Right lung (tissue), 5 donors: Measurements from ENCODE around the gene ALDH3A2. TPM values are rescaled to one million over a fixed set of nuclear protein-coding genes. Genes with fewer than 3 reads are reported as not detected.
"Not testable (repeated sequence)": the region's sequence is repeated elsewhere in the genome, so short reads cannot be mapped to it uniquely, and the experiment has no call there.

Source experiments
- DNase-seq, 2 donors: peaks; one replicate each; pipeline ENCODE4 v3.0.0-alpha.2; 2013
- polyA plus RNA-seq, 5 donors: library from polyadenylated mRNA; unstranded; fragments of 120-200 nt; gene quantifications; one replicate each; pipeline versions ENCODE4 v1.2.1 to v1.2.3, GENCODE V29; 2013; ENCODE audit warnings: inconsistent platforms in 1 of 5, low replicate concordance in 1 of 5; ENCODE audit not compliant: insufficient read length in 5 of 5, insufficient read depth in 1 of 5

Gene ALDH3A2
- polyA plus RNA-seq, 5 donors: 48.4 to 81.1 (median 69.8) TPM

GRCh38 chr17:19646788-19647696 lies 1.5 kb upstream of the ALDH3A2 start:
- DNase-seq: no peak

GRCh38 chr17:19647697-19648474 lies 665 bp upstream of the ALDH3A2 start:
- no peak for DNase-seq

GRCh38 chr17:19649274-19649541 lies 657 bp downstream of the ALDH3A2 start:
- DNase-seq: no peak

GRCh38 chr17:19650826-19651225 lies 2.3 kb downstream of the ALDH3A2 start:
- no peak for DNase-seq

GRCh38 chr17:19651451-19652238 lies 3.1 kb downstream of the ALDH3A2 start:
- DNase-seq: no peak

- DNase-seq: no peak
Measured at GRCh38 chr17:19652595-19652994, 4.0 kb downstream of the ALDH3A2 start.

GRCh38 chr17:19654342-19654886 lies 5.9 kb downstream of the ALDH3A2 start:
- DNase-seq: no peak

- no peak for DNase-seq
Measured at GRCh38 chr17:19654896-19655295, 6.3 kb downstream of the ALDH3A2 start.

GRCh38 chr17:19656336-19656735 lies 7.8 kb downstream of the ALDH3A2 start:
- no peak for DNase-seq

- DNase-seq: no peak
Measured at GRCh38 chr17:19656851-19657581, 8.5 kb downstream of the ALDH3A2 start.

- no peak for DNase-seq
Measured at GRCh38 chr17:19659366-19660177, 11.0 kb downstream of the ALDH3A2 start.

GRCh38 chr17:19660219-19660870 lies 11.8 kb downstream of the ALDH3A2 start:
- DNase-seq: no peak

GRCh38 chr17:19661121-19661520 lies 12.6 kb downstream of the ALDH3A2 start:
- no peak for DNase-seq

GRCh38 chr17:19663097-19663496 lies 14.5 kb downstream of the ALDH3A2 start:
- no peak for DNase-seq

GRCh38 chr17:19664136-19664820 lies 15.7 kb downstream of the ALDH3A2 start:
- DNase-seq: no peak

- no peak for DNase-seq
Measured at GRCh38 chr17:19664821-19665181, 16.2 kb downstream of the ALDH3A2 start.

GRCh38 chr17:19669680-19670079 lies 21.1 kb downstream of the ALDH3A2 start:
- DNase-seq: not testable (repeated sequence)

GRCh38 chr17:19670908-19671307 lies 22.4 kb downstream of the ALDH3A2 start:
- no peak for DNase-seq

GRCh38 chr17:19671433-19671832 lies 22.9 kb downstream of the ALDH3A2 start:
- no peak for DNase-seq
